ENCODE data around the gene SLC11A2.

- TF ChIP-seq, protein P1, sequence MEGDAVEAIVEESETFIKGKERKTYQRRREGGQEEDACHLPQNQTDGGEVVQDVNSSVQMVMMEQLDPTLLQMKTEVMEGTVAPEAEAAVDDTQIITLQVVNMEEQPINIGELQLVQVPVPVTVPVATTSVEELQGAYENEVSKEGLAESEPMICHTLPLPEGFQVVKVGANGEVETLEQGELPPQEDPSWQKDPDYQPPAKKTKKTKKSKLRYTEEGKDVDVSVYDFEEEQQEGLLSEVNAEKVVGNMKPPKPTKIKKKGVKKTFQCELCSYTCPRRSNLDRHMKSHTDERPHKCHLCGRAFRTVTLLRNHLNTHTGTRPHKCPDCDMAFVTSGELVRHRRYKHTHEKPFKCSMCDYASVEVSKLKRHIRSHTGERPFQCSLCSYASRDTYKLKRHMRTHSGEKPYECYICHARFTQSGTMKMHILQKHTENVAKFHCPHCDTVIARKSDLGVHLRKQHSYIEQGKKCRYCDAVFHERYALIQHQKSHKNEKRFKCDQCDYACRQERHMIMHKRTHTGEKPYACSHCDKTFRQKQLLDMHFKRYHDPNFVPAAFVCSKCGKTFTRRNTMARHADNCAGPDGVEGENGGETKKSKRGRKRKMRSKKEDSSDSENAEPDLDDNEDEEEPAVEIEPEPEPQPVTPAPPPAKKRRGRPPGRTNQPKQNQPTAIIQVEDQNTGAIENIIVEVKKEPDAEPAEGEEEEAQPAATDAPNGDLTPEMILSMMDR (IDR thresholded peaks at IDR 0.05) = no peak
- TF ChIP-seq ZFX (IDR thresholded peaks at IDR 0.05; ENCODE audit: borderline replicate concordance) = no peak
Measured at GRCh38 chr12:51023625-51024382, 2.4 kb downstream of the SLC11A2 start.
